GM23338 (cell line): ENCODE data around the gene CCL18.

Source experiments
- EZH2 ChIP-seq: fragments of 200-600 bp; sonication (generic); IDR thresholded peaks from one replicate; pipeline ENCODE4 v1.8.0; 2017; ENCODE audit warnings: antibody characterized with exemption, mild to moderate bottlenecking, low read depth; ENCODE audit not compliant: unreplicated experiment
- POLR2AphosphoS5 ChIP-seq: IDR thresholded peaks from 2 replicates; pipeline ENCODE4 v1.6.1; 2016; ENCODE audit warnings: antibody characterized with exemption, low read depth
- ZNF331 ChIP-seq: fragments of 250-450 bp; sonication (Bioruptor Pico); IDR thresholded peaks from 2 replicates; pipeline ENCODE4 v1.5.0; 2020; ENCODE audit warnings: low read depth, mild to moderate bottlenecking, moderate library complexity
- TF ChIP-seq, protein P1 (sequence below), 2 experiments: fragments of 200-600 bp in 1 of 2; sonication (generic) in 1 of 2; conservative IDR thresholded peaks; 2 replicates each; pipeline versions ENCODE4 v1.5.1 to v1.6.1; 2016 to 2017; ENCODE audit warnings: antibody characterized with exemption in 2 of 2, low read depth in 2 of 2, mild to moderate bottlenecking in 2 of 2, moderate library complexity in 1 of 2
- TF ChIP-seq, protein P2 (sequence below): IDR thresholded peaks from 2 replicates; pipeline ENCODE4 v1.6.1; 2016; ENCODE audit warnings: antibody characterized with exemption
- TF ChIP-seq, protein P3 (sequence below): IDR thresholded peaks from one replicate; pipeline ENCODE4 v1.6.1; 2018; ENCODE audit warnings: antibody characterized with exemption; ENCODE audit not compliant: unreplicated experiment

DNA sequence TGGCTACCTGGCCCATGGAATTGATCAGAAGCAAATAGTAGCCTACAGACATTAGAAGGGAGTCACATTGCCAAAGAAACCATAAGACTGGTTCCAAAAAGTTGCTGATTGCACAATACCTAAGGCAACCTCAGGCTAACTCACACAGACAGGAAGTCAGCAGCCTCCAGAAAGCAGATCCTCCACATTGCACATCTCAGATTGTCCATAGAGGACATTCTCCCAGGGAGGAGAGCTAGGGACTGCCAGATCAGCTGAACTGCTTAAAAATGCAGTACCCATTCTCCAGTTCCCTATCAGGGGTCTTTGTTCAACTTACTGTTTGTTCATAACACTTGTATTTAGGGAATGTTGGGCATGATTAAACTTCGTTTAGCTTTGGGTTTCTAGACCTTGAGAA lies 21.7 kb downstream of the CCL18 start:
- TF ChIP-seq, protein P1, sequence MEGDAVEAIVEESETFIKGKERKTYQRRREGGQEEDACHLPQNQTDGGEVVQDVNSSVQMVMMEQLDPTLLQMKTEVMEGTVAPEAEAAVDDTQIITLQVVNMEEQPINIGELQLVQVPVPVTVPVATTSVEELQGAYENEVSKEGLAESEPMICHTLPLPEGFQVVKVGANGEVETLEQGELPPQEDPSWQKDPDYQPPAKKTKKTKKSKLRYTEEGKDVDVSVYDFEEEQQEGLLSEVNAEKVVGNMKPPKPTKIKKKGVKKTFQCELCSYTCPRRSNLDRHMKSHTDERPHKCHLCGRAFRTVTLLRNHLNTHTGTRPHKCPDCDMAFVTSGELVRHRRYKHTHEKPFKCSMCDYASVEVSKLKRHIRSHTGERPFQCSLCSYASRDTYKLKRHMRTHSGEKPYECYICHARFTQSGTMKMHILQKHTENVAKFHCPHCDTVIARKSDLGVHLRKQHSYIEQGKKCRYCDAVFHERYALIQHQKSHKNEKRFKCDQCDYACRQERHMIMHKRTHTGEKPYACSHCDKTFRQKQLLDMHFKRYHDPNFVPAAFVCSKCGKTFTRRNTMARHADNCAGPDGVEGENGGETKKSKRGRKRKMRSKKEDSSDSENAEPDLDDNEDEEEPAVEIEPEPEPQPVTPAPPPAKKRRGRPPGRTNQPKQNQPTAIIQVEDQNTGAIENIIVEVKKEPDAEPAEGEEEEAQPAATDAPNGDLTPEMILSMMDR (conservative IDR thresholded peaks at IDR 0.05; ENCODE audit: low read depth in 2 of 2): no peak
- TF ChIP-seq, protein P2, sequence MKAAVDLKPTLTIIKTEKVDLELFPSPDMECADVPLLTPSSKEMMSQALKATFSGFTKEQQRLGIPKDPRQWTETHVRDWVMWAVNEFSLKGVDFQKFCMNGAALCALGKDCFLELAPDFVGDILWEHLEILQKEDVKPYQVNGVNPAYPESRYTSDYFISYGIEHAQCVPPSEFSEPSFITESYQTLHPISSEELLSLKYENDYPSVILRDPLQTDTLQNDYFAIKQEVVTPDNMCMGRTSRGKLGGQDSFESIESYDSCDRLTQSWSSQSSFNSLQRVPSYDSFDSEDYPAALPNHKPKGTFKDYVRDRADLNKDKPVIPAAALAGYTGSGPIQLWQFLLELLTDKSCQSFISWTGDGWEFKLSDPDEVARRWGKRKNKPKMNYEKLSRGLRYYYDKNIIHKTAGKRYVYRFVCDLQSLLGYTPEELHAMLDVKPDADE: no peak
- TF ChIP-seq EZH2 (no peak), POLR2AphosphoS5 (no peak), ZNF331 (CRISPR knock-in tag) (no peak)
- TF ChIP-seq, protein P3, sequence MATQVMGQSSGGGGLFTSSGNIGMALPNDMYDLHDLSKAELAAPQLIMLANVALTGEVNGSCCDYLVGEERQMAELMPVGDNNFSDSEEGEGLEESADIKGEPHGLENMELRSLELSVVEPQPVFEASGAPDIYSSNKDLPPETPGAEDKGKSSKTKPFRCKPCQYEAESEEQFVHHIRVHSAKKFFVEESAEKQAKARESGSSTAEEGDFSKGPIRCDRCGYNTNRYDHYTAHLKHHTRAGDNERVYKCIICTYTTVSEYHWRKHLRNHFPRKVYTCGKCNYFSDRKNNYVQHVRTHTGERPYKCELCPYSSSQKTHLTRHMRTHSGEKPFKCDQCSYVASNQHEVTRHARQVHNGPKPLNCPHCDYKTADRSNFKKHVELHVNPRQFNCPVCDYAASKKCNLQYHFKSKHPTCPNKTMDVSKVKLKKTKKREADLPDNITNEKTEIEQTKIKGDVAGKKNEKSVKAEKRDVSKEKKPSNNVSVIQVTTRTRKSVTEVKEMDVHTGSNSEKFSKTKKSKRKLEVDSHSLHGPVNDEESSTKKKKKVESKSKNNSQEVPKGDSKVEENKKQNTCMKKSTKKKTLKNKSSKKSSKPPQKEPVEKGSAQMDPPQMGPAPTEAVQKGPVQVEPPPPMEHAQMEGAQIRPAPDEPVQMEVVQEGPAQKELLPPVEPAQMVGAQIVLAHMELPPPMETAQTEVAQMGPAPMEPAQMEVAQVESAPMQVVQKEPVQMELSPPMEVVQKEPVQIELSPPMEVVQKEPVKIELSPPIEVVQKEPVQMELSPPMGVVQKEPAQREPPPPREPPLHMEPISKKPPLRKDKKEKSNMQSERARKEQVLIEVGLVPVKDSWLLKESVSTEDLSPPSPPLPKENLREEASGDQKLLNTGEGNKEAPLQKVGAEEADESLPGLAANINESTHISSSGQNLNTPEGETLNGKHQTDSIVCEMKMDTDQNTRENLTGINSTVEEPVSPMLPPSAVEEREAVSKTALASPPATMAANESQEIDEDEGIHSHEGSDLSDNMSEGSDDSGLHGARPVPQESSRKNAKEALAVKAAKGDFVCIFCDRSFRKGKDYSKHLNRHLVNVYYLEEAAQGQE: no peak
